GM19239 (cell line): ENCODE results near the gene IDI1.
"Not testable (repeated sequence)": the region's sequence is repeated elsewhere in the genome, so short reads cannot be mapped to it uniquely, and the experiment has no call there.

Experiments
- DNase-seq: peaks from one replicate; pipeline ENCODE4 v3.0.0; 2011; ENCODE audit warnings: low spot score; ENCODE audit not compliant: insufficient read length
- FAIRE-seq: peaks from 2 replicates; lab custom pipeline; 2011; peaks lifted over from hg19 to GRCh38; lab: Jason Lieb, UNC

IDI1 gene

GRCh38 chr10:1066734-1067133, 17.8 kb upstream of the IDI1 start:
- not testable (repeated sequence) for FAIRE-seq

GRCh38 chr10:1064964-1065247, 16.0 kb upstream of the IDI1 start:
- FAIRE-seq = no peak

More at GRCh38 chr10:1066734-1067133, 17.8 kb upstream of the IDI1 start:
- DNase-seq = not testable (repeated sequence)

GRCh38 chr10:1063232-1063865, 14.4 kb upstream of the IDI1 start:
- no peak for FAIRE-seq

More at GRCh38 chr10:1064964-1065247, 16.0 kb upstream of the IDI1 start:
- DNase-seq = no peak

GRCh38 chr10:1061930-1062774, 13.2 kb upstream of the IDI1 start:
- FAIRE-seq (no peak), DNase-seq (no peak)

More at GRCh38 chr10:1063232-1063865, 14.4 kb upstream of the IDI1 start:
- no peak for DNase-seq

- FAIRE-seq = no peak
- DNase-seq = no peak
Observed at GRCh38 chr10:1059902-1060301, 11.0 kb upstream of the IDI1 start.

GRCh38 chr10:1058017-1058416, 9.1 kb upstream of the IDI1 start:
- FAIRE-seq = no peak
- DNase-seq = no peak

- DNase-seq = no peak
- peak; percentile 4 for FAIRE-seq
Observed at GRCh38 chr10:1057106-1057657, 8.3 kb upstream of the IDI1 start.

GRCh38 chr10:1056326-1057105, 7.6 kb upstream of the IDI1 start, which contains the start of gene WDR37:
Gene WDR37 (plus strand): TSS chr10:1056385. CDS start chr10:1072156, 15,771 bp downstream.
- FAIRE-seq = no peak
- peak; percentile 90 for DNase-seq

- no peak for FAIRE-seq
- no peak for DNase-seq
Observed at GRCh38 chr10:1054684-1055083, 5.8 kb upstream of the IDI1 start.

- no peak for FAIRE-seq
- DNase-seq = no peak
Observed at GRCh38 chr10:1050554-1050953, 1.6 kb upstream of the IDI1 start.

GRCh38 chr10:1050145-1050544, 1.2 kb upstream of the IDI1 start:
- FAIRE-seq (no peak), DNase-seq (no peak)

- no peak for FAIRE-seq
- DNase-seq = no peak
Observed at GRCh38 chr10:1049425-1049958, 573 bp upstream of the IDI1 start.

GRCh38 chr10:1048349-1048731, 579 bp downstream of the IDI1 start:
- FAIRE-seq = no peak

GRCh38 chr10:1047937-1048336, 982 bp downstream of the IDI1 start:
- FAIRE-seq = no peak
- no peak for DNase-seq

More at GRCh38 chr10:1048349-1048731, 579 bp downstream of the IDI1 start:
- no peak for DNase-seq

- FAIRE-seq (no peak), DNase-seq (no peak)
Observed at GRCh38 chr10:1045415-1045814, 3.5 kb downstream of the IDI1 start.

- DNase-seq (no peak), FAIRE-seq (no peak)
Observed at GRCh38 chr10:1044964-1045363, 4.0 kb downstream of the IDI1 start.

GRCh38 chr10:1044146-1044545, 4.8 kb downstream of the IDI1 start:
- FAIRE-seq (peak; percentile 72), DNase-seq (no peak)

GRCh38 chr10:1043532-1043995, 5.4 kb downstream of the IDI1 start:
- DNase-seq (peak; percentile 30), FAIRE-seq (peak; percentile 86)

GRCh38 chr10:1041514-1041913, 7.4 kb downstream of the IDI1 start:
- no peak for FAIRE-seq

GRCh38 chr10:1040133-1040532, 8.8 kb downstream of the IDI1 start:
- DNase-seq (no peak), FAIRE-seq (no peak)

More at GRCh38 chr10:1041514-1041913, 7.4 kb downstream of the IDI1 start:
- no peak for DNase-seq
